ENCODE measurements around the gene NPAS3. TPM values are rescaled to one million over a fixed set of nuclear protein-coding genes. Genes with fewer than 3 reads are reported as not detected.

Gene NPAS3
- total RNA-seq, 1 experiment from 2014 or later: 0.36 TPM

GRCh38 chr14:33617154-33617553 lies 678.5 kb downstream of the NPAS3 start:
- H3K27me3 ChIP-seq (ENCODE audit: low read length): no peaks in the 10 kb centered on the region
- H3F3A ChIP-seq (ENCODE audit: low read length, unreplicated experiment): peaks cover 6% of the 10 kb centered on the region
- no peak for TF ChIP-seq EZH2 (IDR thresholded peaks at IDR 0.05; ENCODE audit: low read length, unreplicated experiment)
- TF ChIP-seq CTCF (conservative IDR thresholded peaks at IDR 0.05; ENCODE audit: low read depth, low read length): no peak
- no peak for TF ChIP-seq EZH2phosphoT487 (IDR thresholded peaks at IDR 0.05; ENCODE audit: borderline replicate concordance, low read length)
- H3K4me2 ChIP-seq (ENCODE audit: low read length): peak overlapping the region; percentile 66
- peak overlapping the region; percentile 57 for H3K27ac ChIP-seq (ENCODE audit: low read length)
- no peaks in the 10 kb centered on the region for H3K9me3 ChIP-seq (ENCODE audit: low read length)
- intact Hi-C loops (cut with micrococcal nuclease): loop anchor here (5.0 kb wide), 1 partner anchor 175 kb away; no protein-coding TSS in a partner anchor
- H3K79me2 ChIP-seq (ENCODE audit: low read length): no peaks in the 10 kb centered on the region
- H3K4me1 ChIP-seq (ENCODE audit: insufficient read depth, low read length): peaks cover 19% of the 10 kb centered on the region
- H3K4me3 ChIP-seq (ENCODE audit: low read length): peak overlapping the region; percentile 6; the same call in 1 of the 2 replicates
- ChIA-PET CTCF (interaction anchor here (0.5 kb wide), 1 partner anchor 31 kb away, joined by 4 read pairs; no protein-coding TSS in a partner anchor), POLR2A (ENCODE audit: unreplicated experiment) (no interaction called here)
- BruUV-seq (replicated peaks): no TSS peak
- H2AFZ ChIP-seq (ENCODE audit: low read length): no peak overlapping the region
- peak; percentile 90 for ATAC-seq
- no peaks in the 10 kb centered on the region for H4K20me1 ChIP-seq (ENCODE audit: low read length)
- no peak overlapping the region for H3K9ac ChIP-seq (ENCODE audit: low read length)
- H3K9me2 ChIP-seq (replicated peaks; ENCODE audit: low read length): no peaks in the 10 kb centered on the region
- DNase-seq: peak; percentile 94
- H3K36me3 ChIP-seq (ENCODE audit: low read depth, low read length): no peaks in the 10 kb centered on the region

DNA sequence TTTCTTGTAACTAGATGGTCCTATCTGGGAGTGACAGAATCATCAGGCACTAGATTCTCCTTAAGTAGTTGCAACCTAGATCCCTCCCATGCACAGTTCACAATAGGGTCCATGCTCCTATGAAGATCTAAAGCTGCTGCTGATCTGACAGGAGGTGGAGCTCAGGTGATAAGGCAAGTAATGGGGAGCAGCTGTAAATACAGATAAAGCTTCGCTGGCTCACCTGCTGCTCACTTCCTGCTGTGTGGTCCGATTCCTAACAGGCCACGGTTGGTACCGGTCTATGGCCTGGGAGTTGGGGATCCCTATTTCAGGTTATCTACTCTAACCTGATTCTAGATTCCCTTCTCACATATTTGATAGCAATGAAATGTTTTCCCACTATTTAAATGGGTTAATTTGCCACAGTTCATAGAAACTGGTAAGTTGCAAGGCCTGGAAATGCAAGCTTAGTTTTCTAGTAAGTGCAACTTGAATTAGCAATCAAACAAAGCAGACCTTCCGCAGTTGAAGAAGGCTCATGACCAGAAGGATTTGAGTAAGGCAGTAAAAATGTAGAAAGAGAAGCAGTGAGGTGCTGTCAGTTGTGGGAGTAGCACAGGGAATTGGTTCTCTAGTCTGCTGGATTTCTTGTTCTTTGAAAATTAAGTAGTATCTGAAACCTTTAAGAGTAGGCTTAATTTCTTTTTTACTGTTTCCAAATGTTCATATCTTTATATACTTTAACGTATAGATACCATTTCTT lies 679.9 kb downstream of the NPAS3 start:
- Histone ChIP-seq H3K27me3 (ENCODE audit: low read length) (no peaks in the 10 kb centered on the region), H3K4me3 (ENCODE audit: low read length) (no peak overlapping the region), H3K9ac (ENCODE audit: low read length) (no peak overlapping the region), H3K36me3 (ENCODE audit: low read depth, low read length) (no peaks in the 10 kb centered on the region), H3K4me1 (ENCODE audit: insufficient read depth, low read length) (peaks cover 19% of the 10 kb centered on the region), H3K9me3 (ENCODE audit: low read length) (no peaks in the 10 kb centered on the region), H3K4me2 (ENCODE audit: low read length) (no peak overlapping the region), H3F3A (ENCODE audit: low read length, unreplicated experiment) (peaks cover 6% of the 10 kb centered on the region), H4K20me1 (ENCODE audit: low read length) (no peaks in the 10 kb centered on the region), H3K27ac (ENCODE audit: low read length) (no peak overlapping the region), H3K79me2 (ENCODE audit: low read length) (no peaks in the 10 kb centered on the region), H3K9me2 (replicated peaks; ENCODE audit: low read length) (no peaks in the 10 kb centered on the region), H2AFZ (ENCODE audit: low read length) (no peak overlapping the region)
- intact Hi-C loops (cut with micrococcal nuclease): loop anchor here (5.0 kb wide), 1 partner anchor 174 kb away; no protein-coding TSS in a partner anchor
- no peak for DNase-seq
- TF ChIP-seq EZH2phosphoT487 (IDR thresholded peaks at IDR 0.05; ENCODE audit: borderline replicate concordance, low read length) (no peak), CTCF (conservative IDR thresholded peaks at IDR 0.05; ENCODE audit: low read depth, low read length) (no peak), EZH2 (IDR thresholded peaks at IDR 0.05; ENCODE audit: low read length, unreplicated experiment) (no peak)
- no TSS peak for BruUV-seq (replicated peaks)
- CTCF ChIA-PET: no interaction called here
- ATAC-seq: no peak
- POLR2A ChIA-PET (ENCODE audit: unreplicated experiment): no interaction called here

- no peak overlapping the region for H3K9ac ChIP-seq (ENCODE audit: low read length)
- CTCF ChIA-PET: no interaction called here
- TF ChIP-seq CTCF (conservative IDR thresholded peaks at IDR 0.05; ENCODE audit: low read depth, low read length) (no peak), EZH2phosphoT487 (IDR thresholded peaks at IDR 0.05; ENCODE audit: borderline replicate concordance, low read length) (no peak), EZH2 (IDR thresholded peaks at IDR 0.05; ENCODE audit: low read length, unreplicated experiment) (no peak)
- no peaks in the 10 kb centered on the region for H4K20me1 ChIP-seq (ENCODE audit: low read length)
- BruUV-seq (replicated peaks): no TSS peak
- POLR2A ChIA-PET (ENCODE audit: unreplicated experiment): no interaction called here
- H2AFZ ChIP-seq (ENCODE audit: low read length): no peak overlapping the region
- no peak overlapping the region for H3K4me2 ChIP-seq (ENCODE audit: low read length)
- H3K27me3 ChIP-seq (ENCODE audit: low read length): no peaks in the 10 kb centered on the region
- H3K9me3 ChIP-seq (ENCODE audit: low read length): no peaks in the 10 kb centered on the region
- H3F3A ChIP-seq (ENCODE audit: low read length, unreplicated experiment): peaks cover 3% of the 10 kb centered on the region
- no peaks in the 10 kb centered on the region for H3K36me3 ChIP-seq (ENCODE audit: low read depth, low read length)
- DNase-seq (no peak), ATAC-seq (no peak)
- no peak overlapping the region for H3K27ac ChIP-seq (ENCODE audit: low read length)
- H3K9me2 ChIP-seq (replicated peaks; ENCODE audit: low read length): no peaks in the 10 kb centered on the region
- peaks cover 5% of the 10 kb centered on the region for H3K4me1 ChIP-seq (ENCODE audit: insufficient read depth, low read length)
- intact Hi-C loops (cut with micrococcal nuclease): no loop called here
- H3K4me3 ChIP-seq (ENCODE audit: low read length): no peak overlapping the region
- H3K79me2 ChIP-seq (ENCODE audit: low read length): no peaks in the 10 kb centered on the region
Observed at GRCh38 chr14:33622496-33622895, 683.8 kb downstream of the NPAS3 start.

Data from PC-3 (cell line).